RWPE1 (cell line): ENCODE measurements around the gene CCDC148.

Experiments used
- CTCF ChIA-PET: fragments of 350-600 bp; sonication (Branson Sonifier 250); formaldehyde crosslinking; extraction: SDS; loops from one replicate; lab custom pipeline; 2021; lab: Yijun Ruan, JAX
- POLR2A ChIA-PET: fragments of 400-600 bp; formaldehyde crosslinking; extraction: SDS; loops from one replicate; lab custom pipeline; 2020; ENCODE audit warnings: antibody characterized with exemption; ENCODE audit not compliant: low non-redundant PET; lab: Yijun Ruan, JAX
- DNase-seq: peaks from one replicate; pipeline ENCODE4 v3.0.0; 2012; ENCODE audit warnings: low spot score
- H3K27ac ChIP-seq: fragments of 450-650 bp; 2 replicates; pipeline ENCODE4 v1.5.1; 2017
- TF ChIP-seq, protein P1 (sequence below): fragments of 450-650 bp; conservative IDR thresholded peaks from 2 replicates; pipeline ENCODE4 v1.5.1; 2017; ENCODE audit warnings: low read depth, mild to moderate bottlenecking

The CCDC148 gene

DNA sequence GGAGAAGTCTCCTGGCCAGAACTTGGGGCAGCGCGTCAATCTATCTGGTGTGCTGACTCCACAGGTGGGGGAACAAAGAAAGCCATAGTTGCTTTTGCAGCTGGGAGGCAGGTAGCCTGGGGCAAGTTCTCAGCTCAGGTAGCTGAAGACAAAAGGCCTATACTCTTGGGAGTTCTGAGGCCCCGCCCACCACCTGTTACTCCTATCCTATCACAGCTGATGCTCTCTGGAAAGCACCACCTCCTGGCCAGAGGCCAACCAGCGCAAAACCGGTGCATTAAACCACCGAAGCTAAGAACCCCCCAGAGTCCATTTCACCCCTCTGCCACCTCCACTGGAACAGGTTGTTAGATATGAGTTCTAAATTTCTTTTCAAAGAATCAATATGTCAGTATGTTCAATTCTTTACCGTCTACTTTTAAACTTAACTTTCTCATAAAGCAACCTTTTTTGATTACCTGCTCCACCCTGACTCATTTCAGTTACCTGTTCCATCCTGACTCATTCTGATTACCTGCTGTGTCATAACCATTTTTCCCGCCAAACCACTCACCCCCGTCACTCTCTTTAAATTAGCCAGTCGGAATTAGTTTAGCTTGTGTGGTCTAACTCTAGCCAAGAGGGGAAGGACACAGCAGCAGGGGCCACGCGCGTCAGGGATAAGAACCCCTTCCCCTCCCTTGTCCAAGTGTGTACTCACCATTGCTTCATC lies 311.5 kb downstream of the CCDC148 start:
- TF ChIP-seq, protein P1, sequence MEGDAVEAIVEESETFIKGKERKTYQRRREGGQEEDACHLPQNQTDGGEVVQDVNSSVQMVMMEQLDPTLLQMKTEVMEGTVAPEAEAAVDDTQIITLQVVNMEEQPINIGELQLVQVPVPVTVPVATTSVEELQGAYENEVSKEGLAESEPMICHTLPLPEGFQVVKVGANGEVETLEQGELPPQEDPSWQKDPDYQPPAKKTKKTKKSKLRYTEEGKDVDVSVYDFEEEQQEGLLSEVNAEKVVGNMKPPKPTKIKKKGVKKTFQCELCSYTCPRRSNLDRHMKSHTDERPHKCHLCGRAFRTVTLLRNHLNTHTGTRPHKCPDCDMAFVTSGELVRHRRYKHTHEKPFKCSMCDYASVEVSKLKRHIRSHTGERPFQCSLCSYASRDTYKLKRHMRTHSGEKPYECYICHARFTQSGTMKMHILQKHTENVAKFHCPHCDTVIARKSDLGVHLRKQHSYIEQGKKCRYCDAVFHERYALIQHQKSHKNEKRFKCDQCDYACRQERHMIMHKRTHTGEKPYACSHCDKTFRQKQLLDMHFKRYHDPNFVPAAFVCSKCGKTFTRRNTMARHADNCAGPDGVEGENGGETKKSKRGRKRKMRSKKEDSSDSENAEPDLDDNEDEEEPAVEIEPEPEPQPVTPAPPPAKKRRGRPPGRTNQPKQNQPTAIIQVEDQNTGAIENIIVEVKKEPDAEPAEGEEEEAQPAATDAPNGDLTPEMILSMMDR: no peak
- ChIA-PET POLR2A (no interaction called here), CTCF (no interaction called here)
- no peak overlapping the region for H3K27ac ChIP-seq
- peak; percentile 26 for DNase-seq

DNA sequence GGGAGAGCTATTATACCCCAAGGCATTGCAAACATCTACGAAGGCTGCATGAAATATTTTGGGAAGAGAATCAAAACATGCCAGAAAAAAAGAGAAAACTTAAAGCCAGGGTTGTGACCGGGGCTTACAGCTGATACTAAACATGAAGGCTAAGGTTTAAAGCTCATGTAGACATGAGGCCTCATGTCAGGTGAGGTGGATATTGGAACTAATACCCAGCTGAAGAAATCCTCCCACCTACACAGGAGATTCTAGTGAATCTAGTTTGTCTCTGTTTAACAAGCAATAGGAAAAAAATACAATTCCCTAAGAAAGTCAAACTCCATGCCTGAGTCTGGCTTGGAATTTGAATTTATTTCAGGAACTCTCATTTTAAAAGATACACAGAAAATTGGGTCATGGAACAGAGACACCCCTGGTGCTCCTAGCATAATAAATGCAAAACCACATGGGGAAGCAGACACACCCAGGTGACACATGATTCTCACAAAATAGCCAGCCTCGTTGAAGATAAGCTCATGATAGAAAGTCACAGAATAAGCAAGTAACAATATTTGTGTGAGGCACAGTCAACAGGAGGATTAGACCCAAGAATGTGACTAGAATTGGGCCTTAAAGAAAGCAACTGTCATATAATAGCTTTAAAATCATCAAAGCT lies 312.7 kb downstream of the CCDC148 start:
- DNase-seq: no peak
- TF ChIP-seq, protein P1: no peak
- no peak overlapping the region for H3K27ac ChIP-seq
- CTCF ChIA-PET: interaction anchor here (0.6 kb wide), 1 partner anchor 544 kb away, joined by 3 read pairs; no protein-coding TSS in a partner anchor
- POLR2A ChIA-PET: no interaction called here

DNA sequence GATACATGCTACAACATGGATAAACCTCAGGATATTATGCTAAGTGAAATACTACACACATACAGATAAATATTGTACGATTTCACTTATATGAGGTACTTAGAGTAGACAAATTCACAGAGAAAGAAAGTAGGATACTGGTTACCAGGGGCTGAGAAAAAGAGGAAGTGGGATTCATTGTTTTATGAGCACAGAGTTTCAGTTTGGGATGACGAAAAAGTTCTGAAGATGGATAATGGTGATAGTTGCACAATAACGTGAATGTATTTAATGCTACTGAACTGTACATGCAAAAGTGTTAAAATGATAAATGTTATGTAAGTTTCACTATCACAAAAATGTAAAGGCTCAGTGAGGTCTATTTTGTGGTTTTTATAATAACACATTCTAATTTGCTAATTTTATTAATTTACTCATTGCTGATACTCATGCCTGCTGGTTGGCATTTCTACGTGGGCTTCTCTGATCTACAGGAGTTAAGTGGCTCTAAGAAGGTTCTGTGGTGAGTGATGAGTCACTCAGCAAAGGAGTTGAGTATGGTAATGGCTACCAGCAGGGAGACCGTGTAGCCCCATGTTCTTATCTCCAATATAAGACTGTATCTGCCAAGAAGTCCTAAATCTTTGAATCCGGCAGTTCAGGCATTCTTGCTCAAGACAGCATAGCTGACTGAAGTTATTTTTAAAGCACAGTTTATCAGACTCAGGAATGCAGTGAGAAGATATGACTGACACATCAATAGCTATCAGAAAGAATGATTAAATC lies 313.8 kb downstream of the CCDC148 start:
- TF ChIP-seq, protein P1: no peak

DNA sequence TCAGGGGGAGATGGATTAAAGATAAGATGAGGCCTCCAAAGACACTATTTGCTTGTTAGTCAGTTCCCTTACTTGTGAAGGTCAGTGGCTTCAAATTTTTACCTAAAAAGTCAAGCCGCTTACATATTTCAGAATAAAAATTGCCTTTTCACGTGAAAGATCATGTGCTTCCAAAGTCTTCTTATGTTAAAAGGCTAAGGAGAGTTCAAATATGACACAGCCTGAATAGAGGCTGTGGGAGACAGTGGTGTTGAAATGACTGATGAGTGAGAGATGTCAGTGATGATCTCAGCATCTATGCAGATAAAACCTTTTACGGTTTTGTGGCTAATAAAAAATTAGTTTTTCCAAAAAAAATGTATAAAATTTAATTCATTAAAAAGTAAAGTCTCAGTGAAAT lies 314.4 kb downstream of the CCDC148 start:
- H3K27ac ChIP-seq: no peak overlapping the region
- ChIA-PET CTCF (no interaction called here), POLR2A (no interaction called here)
- DNase-seq: no peak
- TF ChIP-seq, protein P1: no peak

More for the DNA sequence above, 313.8 kb downstream of the CCDC148 start:
- POLR2A ChIA-PET: no interaction called here
- CTCF ChIA-PET: no interaction called here
- DNase-seq: no peak
- H3K27ac ChIP-seq: no peak overlapping the region

DNA sequence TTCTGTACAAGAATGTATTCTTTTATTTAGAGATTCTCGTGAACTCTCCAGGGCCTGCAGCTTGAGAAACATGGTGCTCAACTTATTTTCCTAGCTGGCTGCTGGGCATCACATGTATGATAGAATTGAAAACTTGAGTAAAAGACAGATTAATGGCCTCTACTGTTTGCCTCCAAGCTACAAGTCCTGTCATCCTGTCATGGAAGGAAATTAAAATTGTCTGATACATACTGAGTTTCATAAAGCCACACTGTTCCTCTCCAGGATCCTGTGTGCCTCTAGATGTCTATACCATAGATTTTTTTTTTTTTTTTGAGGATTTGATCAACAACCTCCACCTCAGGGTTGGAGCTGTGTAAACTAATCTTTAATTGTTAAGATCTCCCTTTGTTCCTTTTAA lies 316.4 kb downstream of the CCDC148 start:
- H3K27ac ChIP-seq: no peak overlapping the region
- ChIA-PET CTCF (no interaction called here), POLR2A (no interaction called here)
- no peak for DNase-seq
- TF ChIP-seq, protein P1: no peak

DNA sequence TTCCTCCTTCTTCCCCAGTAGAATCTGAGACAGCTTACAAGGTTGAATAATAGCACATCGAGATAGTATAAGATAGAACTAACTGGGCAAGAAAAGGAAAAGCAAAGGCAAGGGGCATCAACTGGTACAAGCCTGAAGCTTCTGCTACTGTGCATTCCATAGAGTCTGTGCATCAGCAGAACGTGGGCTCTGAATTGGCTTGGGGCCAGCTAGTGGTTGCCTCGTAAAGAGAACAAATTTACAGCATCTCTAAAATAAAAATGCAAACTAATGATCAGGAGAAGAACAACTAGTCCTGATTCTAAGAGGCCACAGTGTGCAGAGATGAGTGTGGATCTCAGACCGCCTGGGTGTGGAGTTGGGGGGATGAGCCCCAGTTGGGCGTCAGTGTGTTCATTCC lies 318.3 kb downstream of the CCDC148 start:
- H3K27ac ChIP-seq: no peak overlapping the region
- DNase-seq: no peak
- TF ChIP-seq, protein P1: no peak
- POLR2A ChIA-PET: no interaction called here
- CTCF ChIA-PET: no interaction called here
